ENCODE data around the gene HS6ST2. TPM values are rescaled to one million over a fixed set of nuclear protein-coding genes. Genes with fewer than 3 reads are reported as not detected.

The HS6ST2 gene
- total RNA-seq, 1 donor from 2014 or later: 6.0 TPM

GRCh38 chrX:132612821-132613564, 345.4 kb downstream of the HS6ST2 start:
- peak; percentile 2 for DNase-seq

- no peak for DNase-seq
These were observed 347.9 kb downstream of the HS6ST2 start for GRCh38 chrX:132610536-132610935.

- DNase-seq: no peak
These were observed 349.0 kb downstream of the HS6ST2 start for GRCh38 chrX:132609362-132609848.

GRCh38 chrX:132603700-132604286, 354.6 kb downstream of the HS6ST2 start:
- no peak for DNase-seq

- no peak for DNase-seq
These were observed 355.7 kb downstream of the HS6ST2 start for GRCh38 chrX:132602701-132603100.

- no peak for DNase-seq
These were observed 363.4 kb downstream of the HS6ST2 start for GRCh38 chrX:132594999-132595398.

GRCh38 chrX:132594129-132594528, 364.3 kb downstream of the HS6ST2 start:
- DNase-seq: no peak

- no peak for DNase-seq
These were observed 365.5 kb downstream of the HS6ST2 start for GRCh38 chrX:132592880-132593279.

- no peak for DNase-seq
These were observed 366.6 kb downstream of the HS6ST2 start for GRCh38 chrX:132591719-132592275.

- no peak for DNase-seq
These were observed 367.9 kb downstream of the HS6ST2 start for GRCh38 chrX:132590350-132591026.

- no peak for DNase-seq
These were observed 373.5 kb downstream of the HS6ST2 start for GRCh38 chrX:132584936-132585335.

- no peak for DNase-seq
These were observed 381.5 kb downstream of the HS6ST2 start for GRCh38 chrX:132576939-132577338.

Small RNA genes lying within 50 kb of the gene (small RNA-seq; reads per million reads assigned to genes)
- gene RNU6-98P (ENCODE audit: low replicate concordance) (not detected), gene Z82205.1 (ENCODE audit: low replicate concordance) (not detected)

Other genes with a start within 250 kb of the HS6ST2 start
- gene USP26, start 138.5 kb upstream of the HS6ST2 start, total RNA-seq: not detected